ENCODE measurements around the gene RAB3D.
"Not testable (repeated sequence)": the region's sequence is repeated elsewhere in the genome, so short reads cannot be mapped to it uniquely, and the experiment has no call there.

Gene RAB3D

GRCh38 chr19:11338121-11338520 lies 1.3 kb downstream of the RAB3D start:
- no peak for DNase-seq

GRCh38 chr19:11337080-11337479 lies 2.4 kb downstream of the RAB3D start:
- no peak for DNase-seq

GRCh38 chr19:11335449-11336146 lies 3.9 kb downstream of the RAB3D start:
- no peak for DNase-seq

GRCh38 chr19:11333838-11334237 lies 5.6 kb downstream of the RAB3D start:
- DNase-seq: not testable (repeated sequence)

- no peak for DNase-seq
These were observed 6.6 kb downstream of the RAB3D start for GRCh38 chr19:11332822-11333221.

- no peak for DNase-seq
These were observed 8.0 kb downstream of the RAB3D start for GRCh38 chr19:11331502-11331901.

- no peak for DNase-seq
These were observed 9.3 kb downstream of the RAB3D start for GRCh38 chr19:11330127-11330526.

GRCh38 chr19:11325544-11325943 lies 13.9 kb downstream of the RAB3D start:
- DNase-seq: no peak

- DNase-seq: no peak
These were observed 14.6 kb downstream of the RAB3D start for GRCh38 chr19:11324748-11325389.

- no peak for DNase-seq
These were observed 15.3 kb downstream of the RAB3D start for GRCh38 chr19:11324079-11324661.

GRCh38 chr19:11323601-11324078 lies 15.8 kb downstream of the RAB3D start:
- no peak for DNase-seq

GRCh38 chr19:11322269-11323024 lies 17.0 kb downstream of the RAB3D start:
- DNase-seq: no peak

GRCh38 chr19:11321191-11322126 lies 18.0 kb downstream of the RAB3D start:
- no peak for DNase-seq

- not testable (repeated sequence) for DNase-seq
These were observed 19.0 kb downstream of the RAB3D start for GRCh38 chr19:11320278-11320995.

GRCh38 chr19:11306337-11306736 lies 33.1 kb downstream of the RAB3D start:
- DNase-seq: no peak

- DNase-seq: no peak
These were observed 34.5 kb downstream of the RAB3D start for GRCh38 chr19:11304936-11305335.

GRCh38 chr19:11300811-11301120 lies 38.7 kb downstream of the RAB3D start:
- no peak for DNase-seq

- DNase-seq: no peak
These were observed 39.3 kb downstream of the RAB3D start for GRCh38 chr19:11299946-11300810.

- DNase-seq: no peak
These were observed 43.2 kb downstream of the RAB3D start for GRCh38 chr19:11296264-11296663.

- DNase-seq: no peak
These were observed 43.7 kb downstream of the RAB3D start, which contains the start of gene TSPAN16 for GRCh38 chr19:11295665-11296245. Gene TSPAN16 (plus strand): TSS chr19:11296160. CDS start chr19:11296298, 138 bp downstream.
